ENCODE data around the gene ASF1B.

- TF ChIP-seq CTCF (conservative IDR thresholded peaks at IDR 0.05; ENCODE audit: low read length): no peak
- no peak for TF ChIP-seq EZH2phosphoT487 (IDR thresholded peaks at IDR 0.05; ENCODE audit: borderline replicate concordance, low read depth, low read length)
Measured at GRCh38 chr19:14112809-14113385, 23.5 kb downstream of the ASF1B start.
